ENCODE results near the gene FREM2.

Gene FREM2

DNA sequence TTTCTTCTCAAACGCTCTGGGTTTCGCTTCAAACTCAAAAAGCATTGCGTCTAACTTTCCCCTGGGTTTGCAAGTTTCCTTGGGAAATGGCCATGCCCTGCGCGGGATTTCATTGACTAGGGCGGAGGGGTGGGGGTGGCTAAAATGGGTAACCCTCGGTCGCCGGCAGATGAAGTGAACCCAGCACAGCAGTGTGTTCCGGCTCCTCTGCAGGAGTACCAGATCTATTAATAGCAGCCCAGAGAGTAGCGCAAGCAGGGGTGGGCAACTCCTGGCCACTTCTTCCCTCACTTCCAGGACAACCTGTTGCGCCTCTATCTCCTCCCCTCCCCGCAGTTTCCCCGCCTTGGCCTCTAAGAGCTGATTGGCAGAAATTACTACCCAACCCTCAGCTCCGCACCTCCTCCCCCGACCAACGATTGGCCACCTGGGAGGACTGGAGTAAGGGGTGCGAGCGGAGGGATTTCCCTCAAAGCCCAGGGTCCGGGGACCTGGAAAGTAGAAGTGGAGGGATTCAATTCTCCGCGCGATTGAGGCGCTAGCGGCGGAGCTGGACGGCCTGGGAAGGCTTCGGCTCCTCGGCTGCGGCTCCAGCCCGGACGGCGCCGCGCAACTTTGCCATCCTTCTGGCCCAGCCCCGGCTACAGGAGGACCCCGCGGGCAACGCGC, at the start of gene FREM2:
TSS of gene FREM2 (plus strand) at position 501 of the 669 bp plus-strand sequence. CDS start 268 bp downstream, outside the sequence.
- POLR2A ChIA-PET = no interaction called here
- CTCF ChIA-PET = interaction anchor here (0.7 to 2.0 kb wide), 8 partner anchors 9 to 229 kb away, joined by 3 to 12 read pairs (median 4); no protein-coding TSS in a partner anchor
- no peak for DNase-seq (ENCODE audit: extremely low spot score)
- no peak for TF ChIP-seq CTCF (IDR thresholded peaks at IDR 0.05; ENCODE audit: control extremely low read depth, extremely low read depth, low read depth, missing control alignments)

GRCh38 chr13:38637576-38637975, 49.3 kb upstream of the FREM2 start:
- ChIA-PET POLR2A (no interaction called here), CTCF (no interaction called here)
- DNase-seq (ENCODE audit: extremely low spot score) = no peak
- TF ChIP-seq CTCF (IDR thresholded peaks at IDR 0.05; ENCODE audit: control extremely low read depth, extremely low read depth, low read depth, missing control alignments) = no peak

GRCh38 chr13:38641164-38641948, 45.5 kb upstream of the FREM2 start:
- ChIA-PET CTCF (interaction anchor here (1.5 kb wide), 1 partner anchor 12 kb away, joined by 10 read pairs; no protein-coding TSS in a partner anchor), POLR2A (no interaction called here)
- no peak for DNase-seq (ENCODE audit: extremely low spot score)
- no peak for TF ChIP-seq CTCF (IDR thresholded peaks at IDR 0.05; ENCODE audit: control extremely low read depth, extremely low read depth, low read depth, missing control alignments)

GRCh38 chr13:38647312-38647711, 39.6 kb upstream of the FREM2 start:
- ChIA-PET CTCF (interaction anchor here (1.1 kb wide), 1 partner anchor 13 kb away, joined by 3 read pairs; no protein-coding TSS in a partner anchor), POLR2A (no interaction called here)
- DNase-seq (ENCODE audit: extremely low spot score) = no peak
- no peak for TF ChIP-seq CTCF (IDR thresholded peaks at IDR 0.05; ENCODE audit: control extremely low read depth, extremely low read depth, low read depth, missing control alignments)

GRCh38 chr13:38648912-38649311, 38.0 kb upstream of the FREM2 start:
- CTCF ChIA-PET = no interaction called here
- DNase-seq (ENCODE audit: extremely low spot score) = no peak
- POLR2A ChIA-PET = no interaction called here
- TF ChIP-seq CTCF (IDR thresholded peaks at IDR 0.05; ENCODE audit: control extremely low read depth, extremely low read depth, low read depth, missing control alignments) = no peak

GRCh38 chr13:38656699-38657098, 30.2 kb upstream of the FREM2 start:
- CTCF ChIA-PET = interaction anchor here (1.1 to 2.0 kb wide), 2 partner anchors 12 to 14 kb away, joined by 4 to 8 read pairs; no protein-coding TSS in a partner anchor

More at GRCh38 chr13:38656699-38657098, 30.2 kb upstream of the FREM2 start:
- TF ChIP-seq CTCF (IDR thresholded peaks at IDR 0.05; ENCODE audit: control extremely low read depth, extremely low read depth, low read depth, missing control alignments) = no peak
- DNase-seq (ENCODE audit: extremely low spot score) = no peak
- POLR2A ChIA-PET = no interaction called here
